HCT116 (cell line): ENCODE data around the gene C9orf85. TPM values are rescaled to one million over a fixed set of nuclear protein-coding genes. Genes with fewer than 3 reads are reported as not detected.

Experiments
- ATAC-seq: fragments of 200-7000 bp; cut with Tn5 transposase; 2 replicates; pipeline ENCODE4 v1.9.1; 2020; ENCODE audit warnings: mild to moderate bottlenecking, moderate library complexity
- BruUV-seq: library from RNA; stranded (reverse); fragments of 400-500 nt; replicated peaks from 2 replicates; lab custom pipeline; 2021; lab: Mats Ljungman, UMichigan
- CTCF ChIA-PET: fragments of 300-600 bp; sonication (Branson Sonifier 250); formaldehyde crosslinking; loops from one replicate; lab custom pipeline; 2021; ENCODE audit warnings: antibody characterized with exemption; lab: Charles Lee
- POLR2A ChIA-PET: fragments of 300-600, 350-600 bp; sonication (Branson Sonifier 250); formaldehyde crosslinking; loops from one replicate; lab custom pipeline; 2021; ENCODE audit warnings: antibody characterized with exemption; lab: Charles Lee
- RAD21 ChIA-PET, 2 experiments: fragments of 300-600 bp; sonication (Branson Sonifier 250); formaldehyde crosslinking; loops; one replicate each; lab custom pipeline; 2023; ENCODE audit warnings: low total read pairs in 2 of 2; ENCODE audit not compliant: uncharacterized antibody in 2 of 2, unreplicated experiment in 2 of 2, low non-redundant PET in 1 of 2; lab: Charles Lee
- DNase-seq: peaks from one replicate; pipeline ENCODE4 v3.0.0-alpha.2; 2010; ENCODE audit warnings: low read depth, low spot score
- H2AFZ ChIP-seq: fragments of 200-600 bp; shearing (Covaris generic), sonication (generic); 2 replicates; pipeline ENCODE4 v1.6.1; 2017; ENCODE audit warnings: low read depth, mixed run types, mixed read lengths, antibody characterized with exemption, low read length; ENCODE audit not compliant: poor library complexity, severe bottlenecking
- H3K27ac ChIP-seq: 2 replicates; pipeline ENCODE4 v1.5.1; 2012; ENCODE audit warnings: low read depth, low read length
- H3K27me3 ChIP-seq: fragments of 200-600 bp; sonication (generic); 2 replicates; pipeline ENCODE4 v1.6.1; 2016; ENCODE audit warnings: mixed run types, low read length, mixed read lengths; ENCODE audit not compliant: insufficient read depth
- H3K36me3 ChIP-seq, 2 experiments: fragments of 200-500 bp in 1 of 2; fragments of 200-600 bp in 1 of 2; sonication (Bioruptor generic) in 1 of 2; sonication (generic) in 1 of 2; 2 replicates each; pipeline versions ENCODE4 v1.5.1 to v1.6.1; 2014 to 2016; ENCODE audit warnings: low read length in 2 of 2, inconsistent platforms in 1 of 2, mixed read lengths in 1 of 2, mixed run types in 1 of 2; ENCODE audit not compliant: insufficient read depth in 2 of 2, control insufficient read depth in 1 of 2
- H3K4me1 ChIP-seq, 2 experiments: fragments of 200-600 bp in 1 of 2; sonication (generic) in 1 of 2; 2 replicates each; pipeline versions ENCODE4 v1.5.1 to v1.6.1; 2012 to 2017; ENCODE audit warnings: low read length in 2 of 2, inconsistent platforms in 1 of 2, mild to moderate bottlenecking in 1 of 2, mixed read lengths in 1 of 2, mixed run types in 1 of 2, moderate library complexity in 1 of 2; ENCODE audit not compliant: insufficient read depth in 2 of 2, control insufficient read depth in 1 of 2
- H3K4me2 ChIP-seq: fragments of 200-600 bp; sonication (generic); 2 replicates; pipeline ENCODE4 v1.6.1; 2017; ENCODE audit warnings: mixed run types, low read length, mixed read lengths
- H3K4me3 ChIP-seq, 2 experiments: fragments of 200-600 bp in 1 of 2; sonication (generic) in 1 of 2; replicated peaks in 1 of 2; 2 replicates each; pipeline ENCODE4 v1.5.1; 2011 to 2016; ENCODE audit warnings: low read length in 2 of 2, control low read depth in 1 of 2, low read depth in 1 of 2, mild to moderate bottlenecking in 1 of 2, mixed read lengths in 1 of 2, mixed run types in 1 of 2
- H3K79me2 ChIP-seq: fragments of 200-600 bp; sonication (generic); 2 replicates; pipeline ENCODE4 v1.6.1; 2017; ENCODE audit warnings: mild to moderate bottlenecking, mixed run types, low read length, moderate library complexity, mixed read lengths; ENCODE audit not compliant: insufficient read depth
- H3K9ac ChIP-seq: fragments of 200-600 bp; sonication (generic); 2 replicates; pipeline ENCODE4 v1.6.1; 2016; ENCODE audit warnings: low read length, mixed read lengths
- H3K9me2 ChIP-seq: fragments of 200-600 bp; sonication (generic), shearing (Covaris generic); 2 replicates; pipeline ENCODE4 v1.6.1; 2017; ENCODE audit warnings: mixed run types, mild to moderate bottlenecking, moderate library complexity; ENCODE audit not compliant: insufficient read depth
- H3K9me3 ChIP-seq, 2 experiments: fragments of 200-500 bp in 1 of 2; fragments of 200-600 bp in 1 of 2; sonication (Bioruptor generic) in 1 of 2; sonication (generic) in 1 of 2; 2 replicates each; pipeline ENCODE4 v1.6.1; 2014 to 2017; ENCODE audit warnings: low read length in 2 of 2, mixed read lengths in 2 of 2, inconsistent platforms in 1 of 2, low read depth in 1 of 2, mild to moderate bottlenecking in 1 of 2, mixed run types in 1 of 2, moderate library complexity in 1 of 2; ENCODE audit not compliant: control insufficient read depth in 1 of 2, insufficient read depth in 1 of 2
- H4K20me1 ChIP-seq: fragments of 200-600 bp; sonication (generic), shearing (Covaris generic); 2 replicates; pipeline ENCODE4 v1.6.1; 2017; ENCODE audit warnings: mixed run types, mild to moderate bottlenecking, moderate library complexity; ENCODE audit not compliant: insufficient read depth
- CTCF ChIP-seq, 3 experiments: fragments of 200-600 bp in 1 of 3; sonication (generic) in 1 of 3; IDR thresholded peaks in 2 of 3; conservative IDR thresholded peaks in 1 of 3; 2 replicates each; pipeline ENCODE4 v1.5.1; 2012 to 2017; ENCODE audit warnings: low read depth in 2 of 3, low read length in 2 of 3, antibody characterized with exemption in 1 of 3, borderline replicate concordance in 1 of 3, control low read depth in 1 of 3, mild to moderate bottlenecking in 1 of 3, mixed read lengths in 1 of 3, mixed run types in 1 of 3, moderate library complexity in 1 of 3; ENCODE audit not compliant: insufficient read depth in 1 of 3
- EZH2 ChIP-seq: fragments of 200-600 bp; sonication (generic); IDR thresholded peaks from 2 replicates; pipeline ENCODE4 v1.6.1; 2017; ENCODE audit warnings: antibody characterized with exemption, mixed run types
- EZH2phosphoT487 ChIP-seq: fragments of 200-600 bp; IDR thresholded peaks from 2 replicates; pipeline ENCODE4 v1.6.1; 2018; ENCODE audit warnings: antibody characterized with exemption, borderline replicate concordance
- FOSL1 ChIP-seq: IDR thresholded peaks from 2 replicates; pipeline ENCODE4 v1.6.1; 2012; ENCODE audit warnings: low read depth
- JUND ChIP-seq: IDR thresholded peaks from 2 replicates; pipeline ENCODE4 v1.6.1; 2012
- MAX ChIP-seq: IDR thresholded peaks from 2 replicates; pipeline ENCODE4 v1.6.1; 2012
- POLR2A ChIP-seq: IDR thresholded peaks from 2 replicates; pipeline ENCODE4 v1.7.0; 2011; ENCODE audit warnings: borderline replicate concordance; ENCODE audit not compliant: insufficient read depth, insufficient read length; ENCODE audit errors: extremely low read depth
- SP1 ChIP-seq: IDR thresholded peaks from 2 replicates; pipeline ENCODE4 v1.6.1; 2012; ENCODE audit warnings: low read depth
- TCF7L2 ChIP-seq: IDR thresholded peaks from 2 replicates; pipeline ENCODE4 v1.7.0; 2011; ENCODE audit warnings: borderline replicate concordance, inconsistent platforms; ENCODE audit not compliant: insufficient read depth, insufficient read length; ENCODE audit errors: extremely low read depth
- intact Hi-C: fragments of 100-400 bp; cut with micrococcal nuclease; formaldehyde crosslinking; loops from 2 replicates; pipeline ENCODE4 v1.10.0; 2022
- total RNA-seq: library from RNA; stranded (reverse); gene quantifications from one replicate; pipeline ENCODE4 v1.2.1, GENCODE V29; 2021; ENCODE audit not compliant: unreplicated experiment

Gene C9orf85
- total RNA-seq, 1 experiment from 2014 or later = 12.4 TPM

- H3K36me3 ChIP-seq = no peaks in the 10 kb centered on the region
- H3K79me2 ChIP-seq = peaks cover 90% of the 10 kb centered on the region
- no peak for DNase-seq
- no peak overlapping the region for H3K4me2 ChIP-seq
- H2AFZ ChIP-seq = no peak overlapping the region
- H3K9me3 ChIP-seq = no peaks in the 10 kb centered on the region
- H3K9me2 ChIP-seq = no peaks in the 10 kb centered on the region
- ChIA-PET RAD21 (no interaction called here), CTCF (no interaction called here), POLR2A (interaction anchor here (3.0 kb wide), 1 partner anchor 16 kb away, joined by 10 read pairs; the partner anchor contains the start of genes ABHD17B and C9orf85)
- peaks cover 10% of the 10 kb centered on the region; the same call in 1 of the 2 replicates for H4K20me1 ChIP-seq
- H3K9ac ChIP-seq = no peak overlapping the region
- TF ChIP-seq SP1 (no peak), EZH2 (no peak), MAX (no peak), CTCF (IDR thresholded peaks at IDR 0.05 in 2 of 3, conservative IDR thresholded peaks at IDR 0.05 in 1 of 3; ENCODE audit: borderline replicate concordance in 1 of 3, insufficient read depth in 1 of 3, low read depth in 2 of 3, low read length in 2 of 3) (no peak), EZH2phosphoT487 (no peak), POLR2A (no peak), JUND (no peak), TCF7L2 (no peak), FOSL1 (no peak)
- ATAC-seq = no peak
- H3K4me3 ChIP-seq = no peak overlapping the region
- no peaks in the 10 kb centered on the region for H3K27me3 ChIP-seq
- H3K27ac ChIP-seq = no peak overlapping the region
- H3K4me1 ChIP-seq = no peaks in the 10 kb centered on the region
- no TSS peak for BruUV-seq
- intact Hi-C loops = no loop called here
These were observed 16.3 kb upstream of the C9orf85 start for GRCh38 chr9:71895117-71895516.
